Left ventricle myocardium inferior (tissue), 1 donor: ENCODE data around the gene SRM. TPM values are rescaled to one million over a fixed set of nuclear protein-coding genes. Genes with fewer than 3 reads are reported as not detected.

Experiments used
- DNase-seq: peaks from one replicate; pipeline ENCODE4 v3.0.0-alpha.2; 2020
- H3K27ac ChIP-seq: fragments of 200-600 bp; replicated peaks from 2 replicates; pipeline ENCODE4 v1.8.0; 2021
- H3K27me3 ChIP-seq: fragments of 200-600 bp; 2 replicates; pipeline ENCODE4 v1.8.0; 2021; ENCODE audit warnings: low read depth
- H3K36me3 ChIP-seq: fragments of 200-600 bp; 2 replicates; pipeline ENCODE4 v1.8.0; 2021
- H3K4me1 ChIP-seq: fragments of 200-600 bp; 2 replicates; pipeline ENCODE4 v1.8.0; 2021
- H3K4me3 ChIP-seq: fragments of 200-600 bp; 2 replicates; pipeline ENCODE4 v1.8.0; 2021; ENCODE audit warnings: mild to moderate bottlenecking, moderate library complexity
- H3K9me3 ChIP-seq: fragments of 200-600 bp; replicated peaks from 2 replicates; pipeline ENCODE4 v1.8.0; 2021
- CTCF ChIP-seq: fragments of 200-600 bp; IDR thresholded peaks from 2 replicates; pipeline ENCODE4 v1.8.0; 2021; ENCODE audit warnings: antibody characterized with exemption, mild to moderate bottlenecking, borderline replicate concordance
- intact Hi-C: fragments of 100-400 bp; cut with micrococcal nuclease; formaldehyde crosslinking; loops from one replicate; pipeline ENCODE4 v1.11.0; 2022
- total RNA-seq: library from RNA; stranded (reverse); fragmentation: NEBNext Ultra II Directional; extraction: Animal tissue kit (Norgen Biotek cat#: 25700); gene quantifications from one replicate; pipeline ENCODE4 v1.2.1, GENCODE V29; 2021
- donor health status: DM: no; HTN: yes; CAD: no; lungs with severe emphysema.

Gene SRM
- total RNA-seq, 1 donor from 2014 or later = 53.9 TPM

- peak within 1 kb of the TSS; percentile 94 for H3K27ac ChIP-seq
- peaks cover 40% of the 10 kb centered on the region for H3K36me3 ChIP-seq
- peaks cover 55% of the 10 kb centered on the region for H3K4me1 ChIP-seq
- H3K9me3 ChIP-seq = no peaks in the 10 kb centered on the region
- H3K4me3 ChIP-seq = peak within 1 kb of the TSS; percentile 95
- peak; percentile 90 for DNase-seq
- intact Hi-C loops = no loop called here
- TF ChIP-seq CTCF = no peak
- no peaks in the 10 kb centered on the region for H3K27me3 ChIP-seq
Measured at GRCh38 chr1:11012260-11013159, 47.3 kb downstream of the SRM start, which contains the start of gene TARDBP. TSS of gene TARDBP (plus strand) at chr1:11012654. CDS start at chr1:11013728, 1,074 bp downstream.

Other genes with a start within 250 kb of the SRM start
- 95.5 TPM for gene TARDBP, start 47.4 kb downstream of the SRM start, total RNA-seq
- not detected for gene MASP2, start 12.8 kb downstream of the SRM start, total RNA-seq
- gene EXOSC10, start 39.9 kb upstream of the SRM start, total RNA-seq = 17.1 TPM
- gene ANGPTL7, start 129.3 kb upstream of the SRM start, total RNA-seq = 1.1 TPM
- 34.9 TPM for gene MTOR, start 202.5 kb upstream of the SRM start, total RNA-seq
- gene UBIAD1, start 213.2 kb upstream of the SRM start, total RNA-seq = 9.6 TPM